ENCODE data around the gene GP1BB. TPM values are rescaled to one million over a fixed set of nuclear protein-coding genes. Genes with fewer than 3 reads are reported as not detected.

GP1BB gene
- total RNA-seq, 1 donor, result 1.8 TPM

- no peaks in the 10 kb centered on the region for H3K36me3 ChIP-seq (ENCODE audit: insufficient read depth, low read length)
- no peaks in the 10 kb centered on the region for H3K27me3 ChIP-seq (ENCODE audit: insufficient read depth, low read length)
- H3K4me2 ChIP-seq (ENCODE audit: insufficient read depth, low read length), result no peak overlapping the region
- H3K79me2 ChIP-seq (ENCODE audit: insufficient read depth, low read length), result no peaks in the 10 kb centered on the region
- no peaks in the 10 kb centered on the region for H4K20me1 ChIP-seq (ENCODE audit: insufficient read depth, low read length)
- H3K4me1 ChIP-seq (ENCODE audit: insufficient read depth, low read length), result no peaks in the 10 kb centered on the region
- no peak overlapping the region for H3K27ac ChIP-seq (ENCODE audit: low read depth, low read length)
- no peak overlapping the region for H3K4me3 ChIP-seq (ENCODE audit: insufficient read depth, low read length)
- no peak for TF ChIP-seq CTCF (IDR thresholded peaks at IDR 0.05; ENCODE audit: extremely low read depth, low read depth, low read length)
- DNase-seq (ENCODE audit: insufficient read length, low spot score, missing footprints), result no peak
- H2AFZ ChIP-seq (ENCODE audit: low read length), result no peak overlapping the region
- H3K9me3 ChIP-seq (ENCODE audit: low read depth, low read length), result no peaks in the 10 kb centered on the region
Measured at GRCh38 chr22:19744350-19745006, 21.1 kb downstream of the GP1BB start.

GRCh38 chr22:19745155-19746101 is 22.1 kb downstream of the GP1BB start:
- no peaks in the 10 kb centered on the region for H3K36me3 ChIP-seq (ENCODE audit: insufficient read depth, low read length)

GRCh38 chr22:19746726-19747125 is 23.4 kb downstream of the GP1BB start:
- no peak for TF ChIP-seq CTCF (IDR thresholded peaks at IDR 0.05; ENCODE audit: extremely low read depth, low read depth, low read length)
- H3K27ac ChIP-seq (ENCODE audit: low read depth, low read length), result no peak overlapping the region
- no peaks in the 10 kb centered on the region for H3K79me2 ChIP-seq (ENCODE audit: insufficient read depth, low read length)
- H3K36me3 ChIP-seq (ENCODE audit: insufficient read depth, low read length), result no peaks in the 10 kb centered on the region
- no peak overlapping the region for H2AFZ ChIP-seq (ENCODE audit: low read length)
- no peak overlapping the region for H3K4me3 ChIP-seq (ENCODE audit: insufficient read depth, low read length)
- H4K20me1 ChIP-seq (ENCODE audit: insufficient read depth, low read length), result no peaks in the 10 kb centered on the region
- H3K9me3 ChIP-seq (ENCODE audit: low read depth, low read length), result no peaks in the 10 kb centered on the region
- H3K4me1 ChIP-seq (ENCODE audit: insufficient read depth, low read length), result no peaks in the 10 kb centered on the region
- H3K4me2 ChIP-seq (ENCODE audit: insufficient read depth, low read length), result no peak overlapping the region
- no peak for DNase-seq (ENCODE audit: insufficient read length, low spot score, missing footprints)
- peaks cover 3% of the 10 kb centered on the region for H3K27me3 ChIP-seq (ENCODE audit: insufficient read depth, low read length)

More at GRCh38 chr22:19745155-19746101, 22.1 kb downstream of the GP1BB start:
- no peaks in the 10 kb centered on the region for H3K4me1 ChIP-seq (ENCODE audit: insufficient read depth, low read length)
- no peak for DNase-seq (ENCODE audit: insufficient read length, low spot score, missing footprints)
- no peaks in the 10 kb centered on the region for H4K20me1 ChIP-seq (ENCODE audit: insufficient read depth, low read length)
- H3K4me3 ChIP-seq (ENCODE audit: insufficient read depth, low read length), result no peak overlapping the region
- no peaks in the 10 kb centered on the region for H3K27me3 ChIP-seq (ENCODE audit: insufficient read depth, low read length)
- no peak overlapping the region for H3K27ac ChIP-seq (ENCODE audit: low read depth, low read length)
- H3K79me2 ChIP-seq (ENCODE audit: insufficient read depth, low read length), result no peaks in the 10 kb centered on the region
- no peak overlapping the region for H2AFZ ChIP-seq (ENCODE audit: low read length)
- H3K4me2 ChIP-seq (ENCODE audit: insufficient read depth, low read length), result no peak overlapping the region
- H3K9me3 ChIP-seq (ENCODE audit: low read depth, low read length), result no peaks in the 10 kb centered on the region
- no peak for TF ChIP-seq CTCF (IDR thresholded peaks at IDR 0.05; ENCODE audit: extremely low read depth, low read depth, low read length)

GRCh38 chr22:19747551-19747950 is 24.2 kb downstream of the GP1BB start:
- TF ChIP-seq CTCF (IDR thresholded peaks at IDR 0.05; ENCODE audit: extremely low read depth, low read depth, low read length), result no peak
- Histone ChIP-seq H4K20me1 (ENCODE audit: insufficient read depth, low read length) (no peaks in the 10 kb centered on the region), H3K79me2 (ENCODE audit: insufficient read depth, low read length) (no peaks in the 10 kb centered on the region), H3K4me1 (ENCODE audit: insufficient read depth, low read length) (no peaks in the 10 kb centered on the region), H3K4me3 (ENCODE audit: insufficient read depth, low read length) (no peak overlapping the region), H3K4me2 (ENCODE audit: insufficient read depth, low read length) (no peak overlapping the region), H3K27me3 (ENCODE audit: insufficient read depth, low read length) (peaks cover 8% of the 10 kb centered on the region), H2AFZ (ENCODE audit: low read length) (no peak overlapping the region), H3K9me3 (ENCODE audit: low read depth, low read length) (no peaks in the 10 kb centered on the region), H3K27ac (ENCODE audit: low read depth, low read length) (no peak overlapping the region), H3K36me3 (ENCODE audit: insufficient read depth, low read length) (no peaks in the 10 kb centered on the region)
- no peak for DNase-seq (ENCODE audit: insufficient read length, low spot score, missing footprints)
